Bronchial epithelial cell (primary cell): ENCODE measurements around the gene KANK4. TPM values are rescaled to one million over a fixed set of nuclear protein-coding genes. Genes with fewer than 3 reads are reported as not detected.
A peak's percentile ranks its signal among the peaks of the same experiment; 100 is the strongest.

Experiments
- DNase-seq: peaks from one replicate; pipeline ENCODE4 v3.0.0-alpha.2; 2010; ENCODE audit warnings: low read depth
- FAIRE-seq: peaks from 2 replicates; lab custom pipeline; 2011; peaks lifted over from hg19 to GRCh38; lab: Jason Lieb, UNC
- H3K27me3 ChIP-seq: 2 replicates; pipeline ENCODE4 v1.5.1; 2011; ENCODE audit warnings: low read length; ENCODE audit not compliant: control insufficient read depth, insufficient read depth
- H3K36me3 ChIP-seq: 2 replicates; pipeline ENCODE4 v1.5.1; 2011; ENCODE audit warnings: low read length; ENCODE audit not compliant: control insufficient read depth, insufficient read depth
- H3K4me3 ChIP-seq: 2 replicates; pipeline ENCODE4 v1.5.1; 2011; ENCODE audit warnings: mild to moderate bottlenecking, low read depth, low read length, control low read depth
- total RNA-seq: library from RNA; depleted of rRNA; stranded (reverse); fragments of >200 nt; gene quantifications from 2 replicates; pipeline ENCODE4 v1.2.1, GENCODE V29; 2014
- TF ChIP-seq, protein P1 (sequence below): IDR thresholded peaks from 2 replicates; pipeline ENCODE4 v1.5.1; 2011; ENCODE audit warnings: mild to moderate bottlenecking, moderate library complexity, low read length, control low read depth, inconsistent platforms; ENCODE audit not compliant: insufficient read depth, severe bottlenecking

Gene KANK4
- total RNA-seq, 1 donor from 2014 or later, result 0.26 TPM

DNA sequence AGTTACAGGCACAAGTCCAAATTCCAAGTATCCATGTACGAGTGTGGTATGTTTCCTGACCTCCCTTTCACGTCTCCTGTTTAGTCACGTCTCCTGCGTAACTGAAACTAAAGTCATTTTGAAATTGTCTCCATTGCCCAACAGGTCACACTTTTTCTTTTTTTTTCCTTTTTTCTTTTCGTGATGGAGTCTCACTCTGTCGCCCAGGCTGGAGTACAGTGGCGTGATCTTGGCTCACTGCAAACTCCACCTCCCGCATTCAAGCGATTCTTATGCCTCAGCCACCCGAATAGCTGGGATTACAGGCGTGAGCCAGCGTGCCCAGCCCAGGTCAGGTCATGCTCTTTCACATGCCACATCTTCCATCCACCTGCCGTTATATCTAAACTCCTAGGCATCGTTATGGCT, 86.4 kb downstream of the KANK4 start:
- H3K4me3 ChIP-seq, result no peak overlapping the region
- DNase-seq, result peak; percentile 80
- TF ChIP-seq, protein P1, sequence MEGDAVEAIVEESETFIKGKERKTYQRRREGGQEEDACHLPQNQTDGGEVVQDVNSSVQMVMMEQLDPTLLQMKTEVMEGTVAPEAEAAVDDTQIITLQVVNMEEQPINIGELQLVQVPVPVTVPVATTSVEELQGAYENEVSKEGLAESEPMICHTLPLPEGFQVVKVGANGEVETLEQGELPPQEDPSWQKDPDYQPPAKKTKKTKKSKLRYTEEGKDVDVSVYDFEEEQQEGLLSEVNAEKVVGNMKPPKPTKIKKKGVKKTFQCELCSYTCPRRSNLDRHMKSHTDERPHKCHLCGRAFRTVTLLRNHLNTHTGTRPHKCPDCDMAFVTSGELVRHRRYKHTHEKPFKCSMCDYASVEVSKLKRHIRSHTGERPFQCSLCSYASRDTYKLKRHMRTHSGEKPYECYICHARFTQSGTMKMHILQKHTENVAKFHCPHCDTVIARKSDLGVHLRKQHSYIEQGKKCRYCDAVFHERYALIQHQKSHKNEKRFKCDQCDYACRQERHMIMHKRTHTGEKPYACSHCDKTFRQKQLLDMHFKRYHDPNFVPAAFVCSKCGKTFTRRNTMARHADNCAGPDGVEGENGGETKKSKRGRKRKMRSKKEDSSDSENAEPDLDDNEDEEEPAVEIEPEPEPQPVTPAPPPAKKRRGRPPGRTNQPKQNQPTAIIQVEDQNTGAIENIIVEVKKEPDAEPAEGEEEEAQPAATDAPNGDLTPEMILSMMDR, result no peak
- no peaks in the 10 kb centered on the region for H3K36me3 ChIP-seq
- no peak for FAIRE-seq
- no peaks in the 10 kb centered on the region for H3K27me3 ChIP-seq

DNA sequence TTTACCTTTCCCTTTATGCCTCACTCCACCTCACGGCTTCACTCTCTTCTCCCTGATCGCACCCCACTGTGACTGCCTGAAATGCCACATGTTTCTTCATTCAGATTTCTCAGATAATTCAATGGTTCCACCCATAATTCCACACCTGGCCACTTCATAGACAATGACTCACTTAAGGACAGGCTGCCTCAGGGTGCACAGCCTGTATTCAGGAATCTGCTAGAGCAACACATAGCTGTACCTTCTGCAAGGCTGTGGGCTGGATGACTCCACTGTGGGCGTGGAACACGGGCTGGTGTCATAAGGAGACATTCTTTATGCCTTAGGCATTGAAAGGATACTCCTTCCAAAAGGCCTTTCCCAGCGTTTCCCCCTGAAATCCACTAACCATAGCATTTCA, 88.5 kb downstream of the KANK4 start:
- H3K4me3 ChIP-seq, result no peak overlapping the region
- no peaks in the 10 kb centered on the region for H3K27me3 ChIP-seq
- DNase-seq, result peak; percentile 99
- FAIRE-seq, result peak; percentile 100
- no peaks in the 10 kb centered on the region for H3K36me3 ChIP-seq
- TF ChIP-seq, protein P1, result no peak

DNA sequence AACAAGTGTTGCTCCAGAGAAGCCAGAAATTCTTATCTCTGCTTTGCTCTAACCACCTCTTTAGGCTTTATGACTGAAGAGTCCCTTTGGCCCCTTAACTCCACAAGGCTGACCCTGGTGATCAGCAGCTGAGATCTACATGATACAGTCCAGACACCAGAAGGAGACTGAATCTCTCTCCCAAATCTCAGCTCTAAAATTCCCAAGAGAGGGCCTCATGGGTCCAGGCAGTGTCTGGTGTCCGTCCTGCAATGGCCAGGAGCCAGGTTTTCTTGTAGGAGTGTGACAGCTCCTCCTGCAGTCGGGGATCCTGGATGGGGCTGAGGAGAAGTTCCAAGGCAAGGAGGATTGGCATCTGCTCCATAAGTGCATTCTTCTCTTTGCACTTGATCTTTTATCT, 89.3 kb downstream of the KANK4 start:
- TF ChIP-seq, protein P1, result no peak
- DNase-seq, result no peak

DNA sequence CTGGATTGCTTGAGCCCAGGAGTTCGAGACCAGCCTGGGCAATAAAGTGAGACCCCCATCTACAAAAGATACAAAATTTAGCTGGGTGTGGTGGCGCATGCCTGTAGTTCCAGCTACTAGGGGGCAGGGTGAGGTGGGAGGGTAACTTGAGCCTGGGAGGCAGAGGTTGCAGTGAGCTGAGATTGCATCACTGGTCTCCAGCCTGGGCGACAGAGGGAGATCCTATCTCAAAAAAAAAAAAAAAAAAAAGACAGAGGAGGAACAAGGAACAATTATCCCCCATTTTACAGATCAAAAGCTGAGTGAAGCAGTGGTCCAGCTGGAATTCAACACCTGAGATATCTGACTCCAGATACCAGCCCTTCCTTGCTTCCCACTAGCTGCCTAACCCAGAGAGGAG, 89.8 kb downstream of the KANK4 start:
- peak; percentile 31 for DNase-seq
- H3K27me3 ChIP-seq, result no peaks in the 10 kb centered on the region
- FAIRE-seq, result no peak
- TF ChIP-seq, protein P1, result no peak
- no peak overlapping the region for H3K4me3 ChIP-seq
- H3K36me3 ChIP-seq, result no peaks in the 10 kb centered on the region

More for the DNA sequence above, 89.3 kb downstream of the KANK4 start:
- FAIRE-seq, result no peak
- H3K36me3 ChIP-seq, result no peaks in the 10 kb centered on the region
- no peaks in the 10 kb centered on the region for H3K27me3 ChIP-seq
- H3K4me3 ChIP-seq, result no peak overlapping the region

DNA sequence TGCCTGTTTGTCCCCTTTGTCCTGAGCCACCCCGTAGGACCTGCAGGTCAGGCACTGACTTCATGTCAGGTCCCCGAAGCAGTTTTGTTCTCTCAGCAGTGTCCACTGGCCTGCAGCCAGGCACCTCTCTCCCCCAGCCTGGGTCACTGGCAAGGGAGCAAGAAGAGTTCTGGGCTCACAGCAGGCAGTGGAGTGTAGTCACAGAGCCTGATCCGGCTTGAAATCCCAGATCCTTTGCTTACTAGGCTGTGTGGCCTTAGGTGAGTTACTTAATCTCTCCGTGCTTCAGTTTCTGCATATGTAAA, 90.4 kb downstream of the KANK4 start:
- TF ChIP-seq, protein P1, result no peak
- FAIRE-seq, result no peak
- no peak for DNase-seq

DNA sequence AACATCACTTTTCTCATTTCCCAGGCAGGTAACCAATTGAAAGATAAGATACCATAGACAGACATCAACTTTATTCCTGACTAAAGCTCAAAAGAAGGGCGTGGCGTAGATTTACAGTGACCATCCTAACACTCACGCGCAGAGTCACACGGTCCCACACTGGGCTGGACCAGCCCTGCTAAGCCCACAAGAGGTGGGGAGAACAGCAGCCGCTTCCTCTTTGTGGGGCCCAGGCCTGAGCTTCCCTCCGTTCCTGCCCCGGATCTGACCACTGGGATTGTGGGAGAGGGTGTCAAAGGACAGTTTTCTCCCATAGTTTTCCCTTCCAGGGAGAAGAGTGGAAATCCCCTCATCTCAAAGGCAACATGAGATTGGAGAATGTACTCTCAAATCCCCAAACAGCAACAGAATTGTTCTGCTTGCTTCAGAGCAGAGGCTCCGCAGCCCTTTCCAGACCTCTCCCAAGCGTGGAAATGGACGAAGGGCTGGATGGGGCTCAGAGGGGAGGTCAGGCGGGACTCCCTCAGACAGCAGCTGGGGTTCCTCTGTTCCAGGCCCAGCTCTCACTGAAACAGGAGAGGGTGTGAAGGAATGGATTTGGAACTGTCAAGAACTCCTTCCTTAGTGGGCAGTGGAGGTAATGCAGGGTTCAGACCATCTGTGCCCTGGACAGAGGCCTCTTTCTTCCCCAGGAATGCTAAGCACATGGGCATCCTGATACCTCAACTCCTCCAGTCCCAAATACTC, 90.9 kb downstream of the KANK4 start:
- Histone ChIP-seq H3K36me3 (no peaks in the 10 kb centered on the region), H3K4me3 (no peak overlapping the region), H3K27me3 (no peaks in the 10 kb centered on the region)
- FAIRE-seq, result no peak
- no peak for DNase-seq
- TF ChIP-seq, protein P1, result no peak

More for the DNA sequence above, 90.4 kb downstream of the KANK4 start:
- H3K4me3 ChIP-seq, result no peak overlapping the region
- H3K36me3 ChIP-seq, result no peaks in the 10 kb centered on the region
- no peaks in the 10 kb centered on the region for H3K27me3 ChIP-seq
